H1 (cell line): ENCODE results near the gene ADAM12. TPM values are rescaled to one million over a fixed set of nuclear protein-coding genes. Genes with fewer than 3 reads are reported as not detected.

Source experiments
- CTCF ChIA-PET: fragments of 300-600 bp; sonication (Branson Sonifier 250); formaldehyde crosslinking; loops from one replicate; lab custom pipeline; 2021; ENCODE audit not compliant: partially characterized antibody; lab: Charles Lee
- POLR2A ChIA-PET: fragments of 300-600 bp; sonication (Branson Sonifier 250); formaldehyde crosslinking; loops from one replicate; lab custom pipeline; 2021; ENCODE audit warnings: inconsistent platforms; ENCODE audit not compliant: partially characterized antibody; lab: Charles Lee
- DNase-seq, 2 experiments: peaks; one replicate each; pipeline versions ENCODE4 v3.0.0 to v3.0.0-alpha.2; 2010 to 2022; ENCODE audit warnings: low spot score in 2 of 2, low read depth in 1 of 2, mixed read lengths in 1 of 2
- FAIRE-seq: peaks from 2 replicates; lab custom pipeline; 2011; peaks lifted over from hg19 to GRCh38; lab: Jason Lieb, UNC
- H2AFZ ChIP-seq: 2 replicates; pipeline ENCODE4 v1.8.1; 2012; ENCODE audit warnings: low read length, inconsistent platforms
- H2AK5ac ChIP-seq: 2 replicates; pipeline ENCODE4 v1.6.1; 2013; ENCODE audit warnings: low read depth, low read length
- H2BK120ac ChIP-seq: replicated peaks from 2 replicates; pipeline ENCODE3; 2013; ENCODE audit warnings: low read depth, low read length, inconsistent platforms
- H2BK12ac ChIP-seq: 2 replicates; pipeline ENCODE4 v1.6.1; 2013; ENCODE audit warnings: low read depth, low read length
- H2BK15ac ChIP-seq: 2 replicates; pipeline ENCODE4 v1.6.1; 2013; ENCODE audit warnings: low read length
- H2BK20ac ChIP-seq: 2 replicates; pipeline ENCODE4 v1.6.1; 2013; ENCODE audit warnings: low read length
- H2BK5ac ChIP-seq: 2 replicates; pipeline ENCODE4 v1.6.1; 2013; ENCODE audit warnings: low read depth, low read length
- H3K14ac ChIP-seq: 2 replicates; pipeline ENCODE4 v1.6.1; 2013; ENCODE audit warnings: inconsistent platforms; ENCODE audit not compliant: insufficient read length
- H3K18ac ChIP-seq: 2 replicates; pipeline ENCODE4 v1.6.1; 2013; ENCODE audit warnings: low read length; ENCODE audit errors: extremely low read depth
- H3K23ac ChIP-seq: 2 replicates; pipeline ENCODE4 v1.6.1; 2013; ENCODE audit warnings: inconsistent platforms; ENCODE audit not compliant: insufficient read length
- H3K23me2 ChIP-seq: 2 replicates; pipeline ENCODE4 v1.6.1; 2013; ENCODE audit warnings: low read depth, low read length
- H3K27ac ChIP-seq: 2 replicates; pipeline ENCODE4 v1.6.1; 2011; ENCODE audit warnings: low read depth, low read length, inconsistent platforms
- H3K27me3 ChIP-seq, 4 experiments: replicated peaks in 1 of 4; 1 replicate in 1 of 4; 2 replicates in 3 of 4; pipeline versions ENCODE4 v1.6.1 to v1.8.1; 2011 to 2013; ENCODE audit warnings: low read length in 3 of 4, mild to moderate bottlenecking in 3 of 4, inconsistent platforms in 2 of 4, mixed read lengths in 2 of 4, moderate library complexity in 1 of 4; ENCODE audit not compliant: control insufficient read depth in 3 of 4, insufficient read depth in 3 of 4; ENCODE audit errors: extremely low read depth in 1 of 4
- H3K36me3 ChIP-seq, 4 experiments: 2 replicates each; pipeline versions ENCODE4 v1.6.1 to v1.8.1; 2011 to 2013; ENCODE audit warnings: mild to moderate bottlenecking in 4 of 4, low read length in 3 of 4, moderate library complexity in 2 of 4, control low read depth in 1 of 4, inconsistent platforms in 1 of 4; ENCODE audit not compliant: insufficient read depth in 4 of 4, control insufficient read depth in 2 of 4
- H3K4ac ChIP-seq: replicated peaks from 2 replicates; pipeline ENCODE3; 2013; ENCODE audit warnings: low read length, low read depth, mixed read lengths, inconsistent platforms; ENCODE audit not compliant: insufficient read length
- H3K4me1 ChIP-seq, 4 experiments: replicated peaks in 1 of 4; 1 replicate in 1 of 4; 2 replicates in 3 of 4; pipeline versions ENCODE4 v1.6.1 to v1.8.1; 2011 to 2013; ENCODE audit warnings: low read length in 3 of 4, inconsistent platforms in 2 of 4, mixed read lengths in 1 of 4; ENCODE audit not compliant: insufficient read depth in 4 of 4, control insufficient read depth in 3 of 4
- H3K4me2 ChIP-seq, 2 experiments: 2 replicates each; pipeline versions ENCODE4 v1.6.1 to v1.8.1; 2011 to 2013; ENCODE audit warnings: low read depth in 2 of 2, low read length in 2 of 2, control low read depth in 1 of 2, inconsistent platforms in 1 of 2, mild to moderate bottlenecking in 1 of 2; ENCODE audit not compliant: insufficient read depth in 1 of 2
- H3K4me3 ChIP-seq, 4 experiments: fragments of 200-600, 300-600 bp in 1 of 4; sonication (generic), shearing (Covaris generic), sonication (Bioruptor Twin) in 1 of 4; 2 replicates each; pipeline versions ENCODE4 v1.5.1 to v1.8.1; 2011 to 2016; ENCODE audit warnings: low read length in 4 of 4, low read depth in 3 of 4, control low read depth in 2 of 4, inconsistent platforms in 2 of 4, mild to moderate bottlenecking in 2 of 4, mixed read lengths in 1 of 4, moderate library complexity in 1 of 4; ENCODE audit not compliant: insufficient read depth in 2 of 4; ENCODE audit errors: extremely low read depth in 1 of 4
- H3K56ac ChIP-seq: replicated peaks from 2 replicates; pipeline ENCODE3; 2013; ENCODE audit warnings: low read depth, mild to moderate bottlenecking, mixed read lengths, low read length, inconsistent platforms; ENCODE audit not compliant: insufficient read length
- H3K79me1 ChIP-seq: 2 replicates; pipeline ENCODE4 v1.6.1; 2013; ENCODE audit warnings: low read depth, low read length, control low read depth
- H3K79me2 ChIP-seq, 2 experiments: 2 replicates each; pipeline versions ENCODE4 v1.6.1 to v1.8.1; 2012 to 2013; ENCODE audit warnings: low read length in 2 of 2, mild to moderate bottlenecking in 2 of 2, inconsistent platforms in 1 of 2; ENCODE audit not compliant: insufficient read depth in 2 of 2, control insufficient read depth in 1 of 2
- H3K9ac ChIP-seq, 4 experiments: replicated peaks in 1 of 4; 1 replicate in 1 of 4; 2 replicates in 3 of 4; pipeline versions ENCODE4 v1.6.1 to v1.8.1; 2011 to 2013; ENCODE audit warnings: low read depth in 3 of 4, low read length in 3 of 4, control low read depth in 2 of 4, mild to moderate bottlenecking in 2 of 4, moderate library complexity in 2 of 4, inconsistent platforms in 1 of 4; ENCODE audit errors: extremely low read depth in 1 of 4
- H3K9me3 ChIP-seq, 2 experiments: 2 replicates each; pipeline versions ENCODE4 v1.6.1 to v1.8.1; 2012 to 2013; ENCODE audit warnings: mild to moderate bottlenecking in 2 of 2, moderate library complexity in 2 of 2, control low read depth in 1 of 2, inconsistent platforms in 1 of 2, low read depth in 1 of 2, low read length in 1 of 2, mixed read lengths in 1 of 2; ENCODE audit not compliant: insufficient read depth in 2 of 2
- H4K20me1 ChIP-seq, 2 experiments: replicated peaks in 1 of 2; 2 replicates each; pipeline versions ENCODE3 to v1.8.1; 2011 to 2013; ENCODE audit warnings: inconsistent platforms in 2 of 2, low read length in 2 of 2, mild to moderate bottlenecking in 1 of 2; ENCODE audit not compliant: insufficient read depth in 2 of 2, control insufficient read depth in 1 of 2
- H4K5ac ChIP-seq: 2 replicates; pipeline ENCODE4 v1.6.1; 2013; ENCODE audit warnings: low read length, low read depth, mixed read lengths, inconsistent platforms; ENCODE audit not compliant: insufficient read length
- H4K8ac ChIP-seq: 2 replicates; pipeline ENCODE4 v1.8.0; 2013; ENCODE audit warnings: mild to moderate bottlenecking, moderate library complexity, low read length, inconsistent platforms; ENCODE audit not compliant: insufficient read depth; ENCODE audit errors: extremely low read depth
- H4K91ac ChIP-seq: replicated peaks from 2 replicates; pipeline ENCODE3; 2013; ENCODE audit warnings: low read length, mixed read lengths, inconsistent platforms; ENCODE audit not compliant: insufficient read length
- ATF3 ChIP-seq: IDR thresholded peaks from 2 replicates; pipeline ENCODE4 v1.6.1; 2011; ENCODE audit warnings: low read depth, mild to moderate bottlenecking, low read length; ENCODE audit not compliant: insufficient read depth
- RAD21 ChIP-seq, 2 experiments: IDR thresholded peaks in 1 of 2; conservative IDR thresholded peaks in 1 of 2; 2 replicates each; pipeline ENCODE4 v1.6.1; 2011; ENCODE audit warnings: low read depth in 2 of 2, low read length in 2 of 2, improper control_type of control experiment in 1 of 2, inconsistent platforms in 1 of 2, mild to moderate bottlenecking in 1 of 2, moderate library complexity in 1 of 2
- WGBS, 2 experiments: shearing (Covaris generic) in 1 of 2; methylation state at CpG; one replicate each; pipeline versions ENCODE4 v1.1.6 to v1.1.7; 2013 to 2015; ENCODE audit warnings: low lambda C conversion rate in 2 of 2, mixed read lengths in 2 of 2, inconsistent platforms in 1 of 2, low coverage in 1 of 2, missing lambda C conversion rate in 1 of 2; ENCODE audit not compliant: insufficient replicate concordance in 2 of 2, insufficient coverage in 1 of 2, insufficient read length in 1 of 2; ENCODE audit errors: extremely low coverage in 1 of 2, missing lambda C conversion rate in 1 of 2; 5-methylcytosine and 5-hydroxymethylcytosine counted together
- polyA plus RNA-seq, 7 experiments: library from polyadenylated mRNA; depleted of rRNA in 3 of 7; stranded (reverse) in 5 of 7; unstranded in 2 of 7; fragments of >200 nt in 5 of 7; fragments of 200-250 nt in 2 of 7; gene quantifications; 1 replicate in 5 of 7; 2 replicates in 1 of 7; 4 replicates in 1 of 7; pipeline versions ENCODE4 v1.2.1 to v1.2.3, GENCODE V29; 2011 to 2013; ENCODE audit warnings: missing spikeins in 2 of 7, mixed read lengths in 2 of 7
- total RNA-seq: library from RNA; stranded (reverse); fragmentation: NEBNext Ultra II Directional; extraction: Animal tissue kit (Norgen Biotek cat#: 25700); gene quantifications from 2 replicates; pipeline ENCODE4 v1.2.1, GENCODE V29; 2021
- TF ChIP-seq, protein P1 (sequence below), 3 experiments: IDR thresholded peaks; 1 replicate in 2 of 3; 2 replicates in 1 of 3; pipeline versions ENCODE4 v1.5.1 to v1.6.1; 2011; ENCODE audit warnings: low read length in 3 of 3, mild to moderate bottlenecking in 3 of 3, inconsistent platforms in 2 of 3, low read depth in 1 of 3, moderate library complexity in 1 of 3; ENCODE audit not compliant: insufficient read depth in 1 of 3; ENCODE audit errors: control extremely low read depth in 1 of 3

The ADAM12 gene
- total and polyA plus RNA-seq, 2 of the 8 experiments (the other 6 are each of a cell fraction or from before 2014, with no cell fraction given): 0.07 to 0.17 TPM

DNA sequence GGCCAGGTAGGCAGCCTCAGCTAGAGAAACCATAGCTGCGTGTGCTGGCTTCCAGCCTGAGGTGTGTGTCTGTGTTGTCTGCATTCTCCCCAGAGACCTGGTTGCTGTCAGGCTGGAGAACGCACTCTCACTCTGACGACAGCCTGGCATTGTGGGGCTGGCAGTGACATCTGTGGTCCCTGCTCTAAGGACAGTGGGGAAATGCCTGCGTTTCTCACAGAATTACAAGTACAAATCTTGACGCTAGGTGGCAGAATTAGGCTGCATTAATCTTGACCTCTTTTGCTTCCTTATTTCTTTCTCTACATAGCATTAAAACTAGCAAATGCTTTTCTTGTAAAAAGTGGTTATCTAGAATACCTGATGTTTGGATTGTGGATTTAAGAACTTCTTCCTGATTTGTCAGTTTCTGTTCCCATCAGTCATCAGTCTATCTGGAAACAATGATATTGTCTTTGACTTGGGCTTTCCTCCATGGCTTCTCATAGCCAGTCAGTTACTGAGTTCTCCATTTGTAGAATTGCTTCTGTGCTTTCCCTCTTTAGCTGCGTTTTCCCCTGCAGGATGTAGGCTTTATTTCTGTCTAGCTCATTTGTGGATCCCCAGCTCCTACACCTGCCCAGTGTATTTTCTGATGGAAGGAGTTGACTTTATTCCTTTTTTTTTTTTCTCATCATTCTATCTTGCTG, 405.9 kb downstream of the ADAM12 start:
- Histone ChIP-seq H3K9me3 (no peaks in the 10 kb centered on the region), H3K23ac (no peak overlapping the region), H3K36me3 (no peaks in the 10 kb centered on the region), H2AFZ (0 out of 2 replicates have a peak overlapping the region, but pooled peaks have one; percentile 34), H2BK15ac (no peak overlapping the region), H3K9ac (no peak overlapping the region), H3K27ac (no peak overlapping the region), H4K8ac (no peak overlapping the region), H3K14ac (no peak overlapping the region), H2AK5ac (no peak overlapping the region), H2BK5ac (no peak overlapping the region), H2BK12ac (no peak overlapping the region), H4K20me1 (no peaks in the 10 kb centered on the region), H2BK120ac (no peak overlapping the region), H3K23me2 (no peaks in the 10 kb centered on the region), H3K18ac (no peak overlapping the region), H3K4me2 (no peak overlapping the region), H4K5ac (no peak overlapping the region), H3K4me3 (no peak overlapping the region), H3K27me3 (no peaks in the 10 kb centered on the region), H2BK20ac (no peak overlapping the region), H3K4ac (no peak overlapping the region), H3K79me2 (no peaks in the 10 kb centered on the region), H3K56ac (no peak overlapping the region), H3K79me1 (no peaks in the 10 kb centered on the region), H3K4me1 (peaks cover 0 to 15% (median 1%) of the 10 kb centered on the region in 4 experiments; a peak in 4 of 7 replicates), H4K91ac (no peak overlapping the region)
- DNase-seq (peak in 1 of 2 experiments; percentile 23), FAIRE-seq (peak; percentile 93)
- CTCF ChIA-PET: interaction anchor here (0.6 to 4.8 kb wide), 41 partner anchors 9 to 1461 kb away, joined by 3 to 19 read pairs (median 3); no protein-coding TSS in a partner anchor
- WGBS, 2 experiments: 14% methylated on average over 6 of the region's 6 CpGs; no CpG with 5 or more reads in 1 of the 2 experiments
- TF ChIP-seq RAD21 (IDR thresholded peaks at IDR 0.05 in 1 of 2, conservative IDR thresholded peaks at IDR 0.05 in 1 of 2; ENCODE audit: low read depth in 2 of 2, low read length in 2 of 2): peak; percentile 84 to 88
- TF ChIP-seq, protein P1, sequence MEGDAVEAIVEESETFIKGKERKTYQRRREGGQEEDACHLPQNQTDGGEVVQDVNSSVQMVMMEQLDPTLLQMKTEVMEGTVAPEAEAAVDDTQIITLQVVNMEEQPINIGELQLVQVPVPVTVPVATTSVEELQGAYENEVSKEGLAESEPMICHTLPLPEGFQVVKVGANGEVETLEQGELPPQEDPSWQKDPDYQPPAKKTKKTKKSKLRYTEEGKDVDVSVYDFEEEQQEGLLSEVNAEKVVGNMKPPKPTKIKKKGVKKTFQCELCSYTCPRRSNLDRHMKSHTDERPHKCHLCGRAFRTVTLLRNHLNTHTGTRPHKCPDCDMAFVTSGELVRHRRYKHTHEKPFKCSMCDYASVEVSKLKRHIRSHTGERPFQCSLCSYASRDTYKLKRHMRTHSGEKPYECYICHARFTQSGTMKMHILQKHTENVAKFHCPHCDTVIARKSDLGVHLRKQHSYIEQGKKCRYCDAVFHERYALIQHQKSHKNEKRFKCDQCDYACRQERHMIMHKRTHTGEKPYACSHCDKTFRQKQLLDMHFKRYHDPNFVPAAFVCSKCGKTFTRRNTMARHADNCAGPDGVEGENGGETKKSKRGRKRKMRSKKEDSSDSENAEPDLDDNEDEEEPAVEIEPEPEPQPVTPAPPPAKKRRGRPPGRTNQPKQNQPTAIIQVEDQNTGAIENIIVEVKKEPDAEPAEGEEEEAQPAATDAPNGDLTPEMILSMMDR (IDR thresholded peaks at IDR 0.05; ENCODE audit: control extremely low read depth in 1 of 3, insufficient read depth in 1 of 3, low read depth in 1 of 3, low read length in 3 of 3): peak in 2 of 3 experiments; percentile 59 to 68; a peak in 3 of 4 replicates
- TF ChIP-seq ATF3: no peak
- POLR2A ChIA-PET: no interaction called here
